GM12878 (cell line): ENCODE data around the gene MUC5B. TPM values are rescaled to one million over a fixed set of nuclear protein-coding genes. Genes with fewer than 3 reads are reported as not detected.

Experiments
- ATAC-seq: fragments of 200-7000 bp; cut with Tn5 transposase; 3 replicates; pipeline ENCODE4 v1.9.1; 2020; ENCODE audit warnings: mild to moderate bottlenecking, moderate library complexity
- BruUV-seq: library from RNA; stranded (reverse); fragments of 400-500 nt; replicated peaks from 2 replicates; lab custom pipeline; 2021; lab: Mats Ljungman, UMichigan
- CTCF ChIA-PET: fragments of 300-600 bp; sonication (Branson Sonifier 250); formaldehyde crosslinking; extraction: SDS; loops from one replicate; lab custom pipeline; 2021; ENCODE audit warnings: inconsistent platforms; lab: Yijun Ruan, JAX
- POLR2A ChIA-PET: fragments of 350-600 bp; formaldehyde crosslinking; extraction: SDS; loops from one replicate; lab custom pipeline; 2021; ENCODE audit warnings: inconsistent platforms; lab: Charles Lee
- RAD21 ChIA-PET: fragments of 300-600 bp; sonication (Branson Sonifier 250); formaldehyde crosslinking; loops from one replicate; lab custom pipeline; 2023; ENCODE audit warnings: antibody characterized with exemption; ENCODE audit not compliant: unreplicated experiment; lab: Charles Lee
- SMC1A ChIA-PET: fragments of 300-600 bp; sonication (Branson Sonifier 250); formaldehyde crosslinking; loops from one replicate; lab custom pipeline; 2023; ENCODE audit not compliant: unreplicated experiment, uncharacterized antibody; lab: Charles Lee
- DNase-seq: peaks from one replicate; pipeline ENCODE4 v3.0.0-alpha.2; 2011; ENCODE audit warnings: low read depth, low spot score
- FAIRE-seq: peaks from 3 replicates; lab custom pipeline; 2011; peaks lifted over from hg19 to GRCh38; lab: Jason Lieb, UNC
- H2AFZ ChIP-seq: 2 replicates; pipeline ENCODE4 v1.6.0; 2011; ENCODE audit warnings: low read depth, low read length, control low read depth; ENCODE audit not compliant: control insufficient read depth
- H3K27ac ChIP-seq: 2 replicates; pipeline ENCODE4 v1.5.1; 2011; ENCODE audit warnings: control low read depth; ENCODE audit not compliant: control insufficient read depth, insufficient read depth
- H3K27me3 ChIP-seq, 2 experiments: replicated peaks in 1 of 2; 2 replicates each; pipeline versions ENCODE4 v1.6.0 to v1.6.1; 2011; ENCODE audit warnings: low read length in 1 of 2; ENCODE audit not compliant: control insufficient read depth in 2 of 2, insufficient read depth in 2 of 2
- H3K36me3 ChIP-seq, 2 experiments: 2 replicates each; pipeline ENCODE4 v1.5.1; 2011; ENCODE audit warnings: low read length in 1 of 2; ENCODE audit not compliant: control insufficient read depth in 2 of 2, insufficient read depth in 2 of 2
- H3K4me1 ChIP-seq: 2 replicates; pipeline ENCODE4 v1.6.1; 2011; ENCODE audit warnings: mild to moderate bottlenecking, low read length, moderate library complexity, mixed read lengths; ENCODE audit not compliant: control insufficient read depth, insufficient read depth
- H3K4me2 ChIP-seq: 2 replicates; pipeline ENCODE4 v1.6.0; 2011; ENCODE audit warnings: control low read depth; ENCODE audit not compliant: control insufficient read depth, insufficient read depth
- H3K4me3 ChIP-seq: fragments of 200-600 bp; sonication (generic); 2 replicates; pipeline ENCODE4 v1.5.1; 2016
- H3K79me2 ChIP-seq: 2 replicates; pipeline ENCODE4 v1.6.0; 2011; ENCODE audit warnings: low read length; ENCODE audit not compliant: control insufficient read depth, insufficient read depth
- H3K9ac ChIP-seq: 2 replicates; pipeline ENCODE4 v1.8.0; 2011; ENCODE audit warnings: low read length, control low read depth, mixed read lengths; ENCODE audit not compliant: control insufficient read depth, insufficient read depth
- H3K9me3 ChIP-seq: replicated peaks from 3 replicates; pipeline ENCODE4 v1.5.1; 2011; ENCODE audit warnings: mild to moderate bottlenecking, low read length; ENCODE audit not compliant: control insufficient read depth, insufficient read depth
- H4K20me1 ChIP-seq: 2 replicates; pipeline ENCODE4 v1.6.0; 2011; ENCODE audit not compliant: control insufficient read depth, insufficient read depth
- CBX3 ChIP-seq: fragments of 200-600 bp; sonication (generic); IDR thresholded peaks from 2 replicates; pipeline ENCODE4 v1.6.1; 2016; ENCODE audit warnings: low read depth, borderline replicate concordance
- FOXM1 ChIP-seq: IDR thresholded peaks from 2 replicates; pipeline ENCODE4 v1.6.1; 2012; ENCODE audit warnings: low read depth, mild to moderate bottlenecking, inconsistent platforms, low read length, moderate library complexity
- GATAD2B ChIP-seq: fragments of 450-650 bp; conservative IDR thresholded peaks from 2 replicates; pipeline ENCODE4 v1.6.1; 2017; ENCODE audit warnings: low read depth, mild to moderate bottlenecking, moderate library complexity
- HDAC2 ChIP-seq: fragments of 200-600 bp; sonication (generic); IDR thresholded peaks from 2 replicates; pipeline ENCODE4 v1.6.1; 2017
- IRF5 ChIP-seq: fragments of 450-650 bp; IDR thresholded peaks from 2 replicates; pipeline ENCODE4 v1.6.1; 2017; ENCODE audit warnings: borderline replicate concordance
- KAT2A ChIP-seq: conservative IDR thresholded peaks from 2 replicates; pipeline ENCODE4 v1.6.1; 2011; ENCODE audit warnings: low read depth, low read length; ENCODE audit not compliant: control insufficient read depth
- MEF2B ChIP-seq: fragments of 450-650 bp; IDR thresholded peaks from 2 replicates; pipeline ENCODE4 v1.6.1; 2018; ENCODE audit warnings: mild to moderate bottlenecking, moderate library complexity; ENCODE audit not compliant: partially characterized antibody, poor library complexity, severe bottlenecking
- MYC ChIP-seq: IDR thresholded peaks from 2 replicates; pipeline ENCODE4 v1.6.1; 2011; ENCODE audit warnings: mild to moderate bottlenecking, low read length, moderate library complexity, inconsistent platforms; ENCODE audit not compliant: insufficient read depth, insufficient replicate concordance, insufficient read length, severe bottlenecking
- NR2C1 ChIP-seq: fragments of 450-650 bp; IDR thresholded peaks from 2 replicates; pipeline ENCODE4 v1.6.1; 2017; ENCODE audit warnings: antibody characterized with exemption, mild to moderate bottlenecking, moderate library complexity
- NRF1 ChIP-seq: conservative IDR thresholded peaks from 2 replicates; pipeline ENCODE4 v1.6.1; 2011; ENCODE audit warnings: mild to moderate bottlenecking, low read depth, low read length, improper control_type of control experiment
- STAT1 ChIP-seq: fragments of 450-650 bp; conservative IDR thresholded peaks from 2 replicates; pipeline ENCODE4 v1.6.1; 2014; ENCODE audit warnings: antibody characterized with exemption, mild to moderate bottlenecking
- WGBS: methylation state at CpG from one replicate; pipeline ENCODE4 v1.1.6; 2016; ENCODE audit warnings: low lambda C conversion rate; ENCODE audit not compliant: insufficient replicate concordance, insufficient coverage; ENCODE audit errors: missing lambda C conversion rate; 5-methylcytosine and 5-hydroxymethylcytosine counted together
- in situ Hi-C: fragments of 300-500 bp; cut with MboI; formaldehyde crosslinking; loops from 9 replicates; pipeline ENCODE4 v1.14.3; 2018; ENCODE audit warnings: mixed read lengths
- intact Hi-C: fragments of 100-400 bp; cut with micrococcal nuclease; formaldehyde crosslinking; loops from one replicate; pipeline ENCODE4 v1.14.2; 2022; ENCODE audit not compliant: unreplicated experiment
- polyA plus RNA-seq, 11 experiments: library from polyadenylated mRNA; depleted of rRNA in 4 of 11; unstranded in 6 of 11; stranded (reverse) in 5 of 11; fragments of >200 nt; fragmentation: Nextera tagmentation in 4 of 11; fragmentation: Illumina TruSeq in 1 of 11; extraction: Ambion mirVana in 4 of 11; extraction: Trizol in 1 of 11; gene quantifications; 1 replicate in 1 of 11; 2 replicates in 10 of 11; pipeline versions ENCODE4 v1.2.1 to v1.2.3, GENCODE V29; 2011 to 2016; ENCODE audit warnings: inconsistent platforms in 2 of 11, missing spikeins in 2 of 11, low read depth in 1 of 11
- total RNA-seq, 4 experiments: library from RNA; depleted of rRNA in 3 of 4; stranded (reverse); fragments of >200 nt in 3 of 4; fragmentation: Illumina TruSeq in 1 of 4; extraction: Trizol in 1 of 4; gene quantifications; 2 replicates each; pipeline versions ENCODE4 v1.2.1 to v1.2.3, GENCODE V29; 2013 to 2021
- TF ChIP-seq, protein P1 (sequence below): fragments of 150-350 bp; IDR thresholded peaks from 2 replicates; pipeline ENCODE4 v1.6.1; 2014; ENCODE audit warnings: mild to moderate bottlenecking, low read depth, low read length

Gene MUC5B
- total and polyA plus RNA-seq, 10 of the 15 experiments (the other 5 are each of a cell fraction or from before 2014, with no cell fraction given), result 1.5 TPM; not detected in 9

GRCh38 chr11:1175461-1176223 is 47.2 kb upstream of the MUC5B start (continued):
- TF ChIP-seq IRF5 (no peak), CBX3 (no peak), MYC (no peak), KAT2A (no peak)

DNA sequence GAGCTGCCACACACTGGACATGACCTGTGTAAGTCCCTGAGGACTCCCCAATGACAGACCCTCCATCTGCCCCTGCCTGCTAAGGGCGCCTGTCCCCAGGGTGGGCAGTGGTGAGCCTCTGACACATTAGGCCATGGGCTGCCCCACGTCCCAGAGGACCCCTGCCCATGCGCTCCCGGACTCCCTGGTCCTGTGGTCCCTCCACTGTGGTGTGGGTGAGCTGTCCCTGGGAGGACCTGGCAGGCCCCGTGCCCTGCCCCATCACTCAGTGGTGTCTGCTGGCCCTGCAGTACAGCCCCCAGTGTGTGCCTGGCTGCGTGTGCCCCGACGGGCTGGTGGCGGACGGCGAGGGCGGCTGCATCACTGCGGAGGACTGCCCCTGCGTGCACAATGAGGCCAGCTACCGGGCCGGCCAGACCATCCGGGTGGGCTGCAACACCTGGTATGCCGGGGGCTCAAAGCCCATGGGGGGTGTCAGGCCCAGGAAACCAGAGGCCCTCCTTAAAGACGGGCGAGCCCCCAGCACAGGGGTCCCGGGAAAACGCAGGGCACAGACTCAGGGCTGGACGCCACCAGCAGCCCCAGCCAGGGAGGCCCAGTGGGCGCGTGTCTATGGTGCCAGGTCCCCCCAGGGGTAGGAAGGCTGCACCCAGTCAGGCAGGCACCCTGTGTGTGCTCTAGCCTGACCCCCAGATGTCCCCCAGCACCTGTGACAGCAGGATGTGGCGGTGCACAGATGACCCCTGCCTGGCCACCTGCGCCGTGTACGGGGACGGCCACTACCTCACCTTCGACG is 46.4 kb upstream of the MUC5B start:
- POLR2A ChIA-PET, result no interaction called here
- Histone ChIP-seq H2AFZ (no peak overlapping the region), H3K27ac (no peak overlapping the region), H3K36me3 (no peaks in the 10 kb centered on the region), H3K4me3 (no peak overlapping the region), H3K4me2 (no peak overlapping the region), H4K20me1 (no peaks in the 10 kb centered on the region), H3K79me2 (no peaks in the 10 kb centered on the region), H3K4me1 (no peaks in the 10 kb centered on the region), H3K27me3 (no peaks in the 10 kb centered on the region), H3K9ac (no peak overlapping the region), H3K9me3 (no peaks in the 10 kb centered on the region; the same call in 2 of the 3 replicates)
- RAD21 ChIA-PET, result no interaction called here
- TF ChIP-seq NR2C1 (no peak), GATAD2B (no peak), MEF2B (no peak), HDAC2 (no peak), NRF1 (no peak), STAT1 (no peak), FOXM1 (no peak)
- TF ChIP-seq, protein P1, sequence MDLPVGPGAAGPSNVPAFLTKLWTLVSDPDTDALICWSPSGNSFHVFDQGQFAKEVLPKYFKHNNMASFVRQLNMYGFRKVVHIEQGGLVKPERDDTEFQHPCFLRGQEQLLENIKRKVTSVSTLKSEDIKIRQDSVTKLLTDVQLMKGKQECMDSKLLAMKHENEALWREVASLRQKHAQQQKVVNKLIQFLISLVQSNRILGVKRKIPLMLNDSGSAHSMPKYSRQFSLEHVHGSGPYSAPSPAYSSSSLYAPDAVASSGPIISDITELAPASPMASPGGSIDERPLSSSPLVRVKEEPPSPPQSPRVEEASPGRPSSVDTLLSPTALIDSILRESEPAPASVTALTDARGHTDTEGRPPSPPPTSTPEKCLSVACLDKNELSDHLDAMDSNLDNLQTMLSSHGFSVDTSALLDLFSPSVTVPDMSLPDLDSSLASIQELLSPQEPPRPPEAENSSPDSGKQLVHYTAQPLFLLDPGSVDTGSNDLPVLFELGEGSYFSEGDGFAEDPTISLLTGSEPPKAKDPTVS, result no peak
- ATAC-seq (no peak), FAIRE-seq (no peak), DNase-seq (no peak)
- in situ Hi-C loops, result no loop called here
- intact Hi-C loops, result no loop called here
- SMC1A ChIA-PET, result no interaction called here
- CTCF ChIA-PET, result no interaction called here
- 63% methylated on average over 30 of the region's 32 CpGs for WGBS
- no TSS peak for BruUV-seq
